Measurements from ENCODE around the gene HSD17B13. TPM values are rescaled to one million over a fixed set of nuclear protein-coding genes. Genes with fewer than 3 reads are reported as not detected.

Gene HSD17B13
- total RNA-seq, 2 experiments from 2014 or later: 0.15 TPM; not detected in 1

DNA sequence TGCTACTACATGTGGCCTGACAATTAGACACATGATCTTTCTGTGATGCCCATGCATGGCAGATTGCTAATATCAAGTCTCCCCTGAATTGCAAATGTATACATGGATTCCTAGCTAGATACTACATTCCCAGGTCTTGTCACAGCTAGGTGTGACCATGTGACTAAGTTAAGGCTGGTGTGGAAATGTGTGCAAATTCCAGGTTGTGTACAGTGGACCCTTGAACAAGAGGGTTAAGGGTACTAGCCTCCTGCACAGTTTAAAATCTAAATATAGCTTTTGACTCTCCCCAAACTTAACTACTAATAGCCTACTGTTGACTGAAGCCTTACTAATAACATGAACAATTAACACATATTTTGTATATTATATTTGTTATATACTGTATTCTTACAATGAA, 48.4 kb downstream of the HSD17B13 start:
- POLR2A ChIA-PET: no interaction called here
- CTCF ChIA-PET: no interaction called here

DNA sequence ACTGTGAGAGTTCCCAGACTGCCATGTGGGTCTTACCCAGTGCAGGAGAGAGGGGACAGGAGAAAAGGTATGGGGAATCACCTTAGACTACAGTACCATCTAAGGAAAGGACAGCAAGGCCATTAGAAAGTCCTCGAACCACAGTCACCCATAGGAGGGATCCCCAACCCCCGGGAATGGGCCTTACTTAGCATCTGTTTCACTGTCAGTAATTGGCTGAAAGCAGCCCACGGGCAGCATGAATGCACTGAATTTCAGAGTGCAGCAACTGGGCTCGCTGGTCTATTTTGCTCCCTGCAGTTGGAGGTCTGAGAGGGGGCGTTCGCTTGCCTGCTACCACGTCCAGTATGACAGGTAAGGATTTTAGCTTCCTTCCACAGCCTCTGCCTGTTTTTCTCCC, 51.9 kb downstream of the HSD17B13 start:
- POLR2A ChIA-PET: no interaction called here
- CTCF ChIA-PET: no interaction called here

- ChIA-PET POLR2A (no interaction called here), CTCF (no interaction called here)
Measured at GRCh38 chr4:87270144-87270543, 52.5 kb downstream of the HSD17B13 start.

DNA sequence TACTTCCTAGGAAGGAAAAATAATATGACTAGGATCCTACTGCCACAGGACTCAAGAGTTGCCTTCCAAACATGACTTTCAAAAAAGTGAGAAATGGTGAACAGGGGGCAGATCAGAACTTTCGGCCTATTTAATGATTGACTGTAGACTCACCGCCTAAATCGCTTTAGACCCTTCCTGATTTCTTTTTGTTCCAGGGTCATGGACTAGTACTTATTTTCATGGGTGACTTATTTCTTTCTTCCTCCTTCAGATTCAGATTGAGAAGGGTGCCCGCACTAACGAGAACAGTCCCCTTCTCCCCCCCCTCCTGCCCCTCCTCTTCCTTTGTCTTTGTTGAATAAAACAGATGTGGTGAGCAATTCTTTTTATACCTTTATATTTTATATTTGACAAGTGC, 54.3 kb downstream of the HSD17B13 start:
- ChIA-PET POLR2A (no interaction called here), CTCF (no interaction called here)

DNA sequence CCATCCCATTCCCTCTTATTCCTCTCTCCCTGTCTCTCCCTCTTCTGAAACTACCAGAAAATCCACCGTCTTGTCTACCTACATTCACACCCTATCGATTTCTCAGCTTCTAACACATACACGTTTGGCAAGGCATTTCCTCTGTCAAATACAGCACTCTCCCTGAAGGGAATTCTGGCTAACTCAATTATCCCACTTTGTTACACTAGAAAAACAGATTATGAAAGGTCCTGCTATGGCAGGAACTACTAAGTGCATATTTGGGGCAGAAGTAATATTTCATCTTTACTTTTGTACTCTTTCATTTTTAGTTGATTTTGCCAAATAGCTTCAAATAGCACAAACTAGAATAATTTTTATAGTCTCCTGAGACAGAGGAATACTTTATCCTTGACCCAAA, 55.7 kb downstream of the HSD17B13 start:
- POLR2A ChIA-PET: no interaction called here
- CTCF ChIA-PET: no interaction called here

- CTCF ChIA-PET: interaction anchor here (0.6 kb wide), 1 partner anchor 140 kb away, joined by 3 read pairs; no protein-coding TSS in a partner anchor
- POLR2A ChIA-PET: no interaction called here
Measured at GRCh38 chr4:87262886-87263285, 59.8 kb downstream of the HSD17B13 start.

- CTCF ChIA-PET: no interaction called here
Measured at GRCh38 chr4:87260477-87260876, 62.2 kb downstream of the HSD17B13 start.

DNA sequence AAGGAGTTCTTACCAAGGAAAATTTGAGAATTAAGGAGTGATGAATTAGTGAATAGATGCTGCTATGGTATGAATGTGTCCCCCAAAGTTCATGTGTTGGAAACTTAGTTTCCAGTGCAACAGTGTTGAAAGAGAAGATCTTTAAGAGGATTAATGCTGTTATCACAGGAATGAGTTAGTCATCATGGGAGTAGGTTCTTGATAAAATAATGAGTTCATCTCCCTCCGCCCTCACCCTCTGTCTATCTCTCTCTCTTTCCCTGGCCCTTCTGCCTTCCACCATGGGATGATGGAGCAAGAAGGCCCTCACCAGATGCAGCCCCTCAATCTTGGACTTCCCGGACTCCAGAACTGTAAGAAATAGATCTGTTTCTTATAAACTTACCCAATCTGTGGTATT, 64.0 kb downstream of the HSD17B13 start:
- CTCF ChIA-PET: no interaction called here

More at GRCh38 chr4:87260477-87260876, 62.2 kb downstream of the HSD17B13 start:
- POLR2A ChIA-PET: no interaction called here

GRCh38 chr4:87257523-87257922, 65.2 kb downstream of the HSD17B13 start:
- POLR2A ChIA-PET: no interaction called here

More for the DNA sequence above, 64.0 kb downstream of the HSD17B13 start:
- POLR2A ChIA-PET: no interaction called here

GRCh38 chr4:87255755-87256154, 66.9 kb downstream of the HSD17B13 start:
- POLR2A ChIA-PET: no interaction called here
- CTCF ChIA-PET: no interaction called here

More at GRCh38 chr4:87257523-87257922, 65.2 kb downstream of the HSD17B13 start:
- CTCF ChIA-PET: no interaction called here

Other genes with a start within 250 kb of the HSD17B13 start
- gene KLHL8, start 102.3 kb downstream of the HSD17B13 start, total RNA-seq: 10 to 100 TPM; 15.8 to 17.6 TPM
- gene HSD17B11, start 68.3 kb upstream of the HSD17B13 start, total RNA-seq: 10 to 100 TPM; 20.5 to 20.7 TPM
- gene NUDT9, start 99.7 kb upstream of the HSD17B13 start, total RNA-seq: 10 to 100 TPM; 15.0 to 16.4 TPM
- not detected for gene SPARCL1, start 206.5 kb upstream of the HSD17B13 start, total RNA-seq